ENCODE data around the gene SLIT3.

Gene SLIT3

DNA sequence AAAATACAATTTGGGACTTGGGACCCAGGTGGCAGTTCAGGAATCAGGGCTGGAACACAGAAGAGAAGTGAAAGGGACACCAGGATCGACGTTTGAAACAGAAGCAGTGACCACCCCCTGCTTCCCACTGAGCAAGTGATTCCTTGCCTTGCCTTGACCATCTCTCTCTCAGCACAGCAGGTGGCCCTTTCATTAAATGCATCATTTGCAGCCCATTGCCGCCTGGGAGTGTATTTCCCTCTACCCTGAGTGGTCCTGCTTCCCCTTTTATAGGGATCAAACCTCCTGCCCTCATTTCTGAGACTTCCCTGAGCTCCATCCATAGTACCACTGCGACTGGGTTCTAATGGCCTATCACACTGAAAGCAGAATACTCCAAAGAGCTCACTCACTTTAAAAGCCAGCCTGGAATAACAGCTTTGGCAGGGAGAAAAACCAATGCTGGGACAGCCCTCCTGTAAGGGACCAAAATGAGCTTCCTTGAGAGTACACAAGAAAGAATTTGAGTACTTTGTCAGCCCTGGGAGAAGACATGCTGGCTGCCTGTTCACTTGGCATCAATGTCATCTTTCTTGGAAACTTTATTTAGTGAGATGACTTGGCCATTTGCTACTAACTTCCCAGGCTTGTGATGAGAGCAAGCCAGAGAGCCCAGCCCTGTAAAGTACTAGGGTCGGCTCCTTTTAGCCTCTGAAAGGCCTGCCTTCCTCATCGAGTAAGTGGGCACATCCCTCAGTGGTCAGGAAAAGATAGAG lies 149.7 kb downstream of the SLIT3 start:
- TF ChIP-seq, protein P1, sequence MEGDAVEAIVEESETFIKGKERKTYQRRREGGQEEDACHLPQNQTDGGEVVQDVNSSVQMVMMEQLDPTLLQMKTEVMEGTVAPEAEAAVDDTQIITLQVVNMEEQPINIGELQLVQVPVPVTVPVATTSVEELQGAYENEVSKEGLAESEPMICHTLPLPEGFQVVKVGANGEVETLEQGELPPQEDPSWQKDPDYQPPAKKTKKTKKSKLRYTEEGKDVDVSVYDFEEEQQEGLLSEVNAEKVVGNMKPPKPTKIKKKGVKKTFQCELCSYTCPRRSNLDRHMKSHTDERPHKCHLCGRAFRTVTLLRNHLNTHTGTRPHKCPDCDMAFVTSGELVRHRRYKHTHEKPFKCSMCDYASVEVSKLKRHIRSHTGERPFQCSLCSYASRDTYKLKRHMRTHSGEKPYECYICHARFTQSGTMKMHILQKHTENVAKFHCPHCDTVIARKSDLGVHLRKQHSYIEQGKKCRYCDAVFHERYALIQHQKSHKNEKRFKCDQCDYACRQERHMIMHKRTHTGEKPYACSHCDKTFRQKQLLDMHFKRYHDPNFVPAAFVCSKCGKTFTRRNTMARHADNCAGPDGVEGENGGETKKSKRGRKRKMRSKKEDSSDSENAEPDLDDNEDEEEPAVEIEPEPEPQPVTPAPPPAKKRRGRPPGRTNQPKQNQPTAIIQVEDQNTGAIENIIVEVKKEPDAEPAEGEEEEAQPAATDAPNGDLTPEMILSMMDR (conservative IDR thresholded peaks at IDR 0.05; ENCODE audit: low read depth, low read length), result no peak

DNA sequence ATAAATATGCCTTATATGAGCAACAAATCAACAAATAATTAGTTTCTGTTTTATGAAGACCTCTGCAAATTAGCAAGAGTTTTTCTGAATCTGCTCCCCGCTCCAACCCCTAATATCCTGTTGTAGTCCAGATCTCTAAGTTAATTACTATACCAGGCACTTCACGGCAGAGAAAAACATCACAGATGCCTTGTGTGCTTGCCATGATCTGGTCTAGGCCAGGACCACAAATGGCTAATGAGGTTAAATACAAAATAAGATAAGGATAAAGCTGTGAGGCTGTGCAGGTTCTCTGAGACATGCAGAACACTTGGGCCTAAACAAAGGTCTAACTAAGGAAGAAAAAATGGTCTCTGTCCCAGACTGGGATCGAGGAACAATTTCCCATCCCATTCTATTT lies 150.8 kb downstream of the SLIT3 start:
- TF ChIP-seq, protein P1 (conservative IDR thresholded peaks at IDR 0.05; ENCODE audit: low read depth, low read length), result no peak
- Histone ChIP-seq H3K4me2 (no peak overlapping the region), H3K4me1 (ENCODE audit: low read depth, poor library complexity, severe bottlenecking) (no peaks in the 10 kb centered on the region), H3K79me2 (ENCODE audit: insufficient read depth, low read depth) (no peaks in the 10 kb centered on the region), H3K27me3 (ENCODE audit: insufficient read depth, low read depth) (no peaks in the 10 kb centered on the region), H3K36me3 (ENCODE audit: insufficient read depth) (no peaks in the 10 kb centered on the region), H3K9ac (no peak overlapping the region), H3K27ac (no peak overlapping the region), H2AFZ (ENCODE audit: low read depth) (no peak overlapping the region), H3K4me3 (IDR thresholded peaks at IDR 0.05; ENCODE audit: insufficient read depth, low read depth, low read length) (no peak overlapping the region), H4K20me1 (ENCODE audit: insufficient read depth) (no peaks in the 10 kb centered on the region)

More for the DNA sequence above, 149.7 kb downstream of the SLIT3 start:
- no peak overlapping the region for H3K4me2 ChIP-seq
- no peaks in the 10 kb centered on the region for H4K20me1 ChIP-seq (ENCODE audit: insufficient read depth)
- H2AFZ ChIP-seq (ENCODE audit: low read depth), result no peak overlapping the region
- no peaks in the 10 kb centered on the region for H3K4me1 ChIP-seq (ENCODE audit: low read depth, poor library complexity, severe bottlenecking)
- H3K79me2 ChIP-seq (ENCODE audit: insufficient read depth, low read depth), result no peaks in the 10 kb centered on the region
- no peak overlapping the region for H3K9ac ChIP-seq
- no peaks in the 10 kb centered on the region for H3K36me3 ChIP-seq (ENCODE audit: insufficient read depth)
- no peak overlapping the region for H3K27ac ChIP-seq
- H3K27me3 ChIP-seq (ENCODE audit: insufficient read depth, low read depth), result no peaks in the 10 kb centered on the region
- H3K4me3 ChIP-seq (IDR thresholded peaks at IDR 0.05; ENCODE audit: insufficient read depth, low read depth, low read length), result no peak overlapping the region

DNA sequence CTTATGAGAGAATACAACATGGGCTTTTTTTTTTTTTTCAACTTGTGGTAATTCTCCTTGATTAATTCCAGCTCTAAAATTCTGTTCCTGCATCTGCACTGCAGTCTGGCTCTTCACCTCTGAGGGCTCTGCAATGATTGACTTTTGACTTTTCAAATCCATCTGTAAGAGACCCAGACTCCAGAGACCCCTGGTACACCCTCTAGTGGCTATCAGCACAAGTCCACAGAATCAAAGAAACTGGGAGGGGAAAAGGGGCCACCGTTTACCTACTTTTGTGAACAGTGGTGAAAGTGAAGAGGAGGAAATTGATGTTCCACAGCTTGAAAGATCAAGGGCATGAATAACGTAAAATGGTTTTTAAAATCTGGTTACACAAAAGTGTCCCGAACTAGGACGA lies 151.6 kb downstream of the SLIT3 start:
- Histone ChIP-seq H3K4me3 (IDR thresholded peaks at IDR 0.05; ENCODE audit: insufficient read depth, low read depth, low read length) (no peak overlapping the region), H3K4me1 (ENCODE audit: low read depth, poor library complexity, severe bottlenecking) (no peaks in the 10 kb centered on the region), H3K9ac (no peak overlapping the region), H3K4me2 (no peak overlapping the region), H4K20me1 (ENCODE audit: insufficient read depth) (no peaks in the 10 kb centered on the region), H2AFZ (ENCODE audit: low read depth) (no peak overlapping the region), H3K27ac (no peak overlapping the region), H3K27me3 (ENCODE audit: insufficient read depth, low read depth) (no peaks in the 10 kb centered on the region), H3K79me2 (ENCODE audit: insufficient read depth, low read depth) (no peaks in the 10 kb centered on the region), H3K36me3 (ENCODE audit: insufficient read depth) (no peaks in the 10 kb centered on the region)
- TF ChIP-seq, protein P1 (conservative IDR thresholded peaks at IDR 0.05; ENCODE audit: low read depth, low read length), result no peak

DNA sequence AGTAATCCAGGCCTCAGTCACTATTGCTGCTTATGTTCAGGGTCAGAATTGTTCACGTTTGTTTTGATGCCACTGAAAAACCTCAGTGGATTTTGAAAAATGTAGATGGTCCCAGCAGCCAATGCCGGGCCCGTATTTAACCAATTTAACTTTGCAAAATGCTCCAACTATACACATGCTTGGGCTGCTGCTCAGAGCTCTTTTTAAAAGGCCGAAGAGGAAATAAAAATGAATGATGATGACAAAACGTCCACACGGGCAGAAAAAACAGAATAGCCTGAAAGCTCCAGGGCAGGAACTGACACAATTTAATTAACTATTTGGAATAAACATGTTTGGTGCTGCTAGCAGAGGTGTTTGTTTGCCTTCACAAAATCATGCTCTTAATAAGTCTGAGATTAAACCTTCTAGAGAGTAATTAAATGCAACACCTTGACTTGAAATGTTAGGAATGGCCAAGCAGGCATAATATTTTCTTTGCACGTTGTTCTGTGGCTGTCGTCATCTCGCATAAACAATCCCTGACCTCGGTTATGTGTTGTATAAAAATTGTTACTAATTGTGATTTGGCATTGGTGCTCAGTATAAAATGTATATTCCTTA lies 152.7 kb downstream of the SLIT3 start:
- H3K9ac ChIP-seq, result no peak overlapping the region
- TF ChIP-seq, protein P1 (conservative IDR thresholded peaks at IDR 0.05; ENCODE audit: low read depth, low read length), result no peak

More for the DNA sequence above, 152.7 kb downstream of the SLIT3 start:
- no peaks in the 10 kb centered on the region for H3K4me1 ChIP-seq (ENCODE audit: low read depth, poor library complexity, severe bottlenecking)
- no peaks in the 10 kb centered on the region for H4K20me1 ChIP-seq (ENCODE audit: insufficient read depth)
- H3K36me3 ChIP-seq (ENCODE audit: insufficient read depth), result no peaks in the 10 kb centered on the region
- no peak overlapping the region for H3K4me3 ChIP-seq (IDR thresholded peaks at IDR 0.05; ENCODE audit: insufficient read depth, low read depth, low read length)
- H3K4me2 ChIP-seq, result no peak overlapping the region
- H3K79me2 ChIP-seq (ENCODE audit: insufficient read depth, low read depth), result no peaks in the 10 kb centered on the region
- H2AFZ ChIP-seq (ENCODE audit: low read depth), result no peak overlapping the region
- no peaks in the 10 kb centered on the region for H3K27me3 ChIP-seq (ENCODE audit: insufficient read depth, low read depth)
- H3K27ac ChIP-seq, result no peak overlapping the region
